ENCODE data around the gene BRD9. TPM values are rescaled to one million over a fixed set of nuclear protein-coding genes. Genes with fewer than 3 reads are reported as not detected.
"Not testable (repeated sequence)": the region's sequence is repeated elsewhere in the genome, so short reads cannot be mapped to it uniquely, and the experiment has no call there.

Gene BRD9
- total and polyA plus RNA-seq, 2 of the 4 experiments (the other 2 are of a cell fraction) = 22.0 to 43.4 TPM

DNA sequence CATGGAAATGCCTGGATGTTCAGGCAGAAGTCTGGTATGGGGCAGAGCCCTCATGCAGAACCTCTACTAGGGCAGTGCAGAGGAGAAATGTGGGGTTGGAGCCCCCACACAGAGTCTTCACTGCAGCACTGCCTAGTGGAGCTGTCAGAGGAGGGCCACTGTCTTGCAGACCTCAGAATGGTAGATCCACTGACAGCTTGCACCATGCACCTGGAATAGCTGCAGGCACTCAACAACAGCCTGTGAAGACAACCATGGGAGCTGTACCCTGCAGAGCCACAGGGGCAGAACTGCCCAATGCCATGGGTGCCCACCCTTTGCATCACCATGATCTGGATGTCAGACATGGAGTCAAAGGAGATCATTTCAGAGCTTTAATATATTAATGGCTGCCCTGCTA lies 37.0 kb upstream of the BRD9 start:
- Histone ChIP-seq H3K79me1 (ENCODE audit: low read depth in 1 of 2, low read length in 2 of 2) (no peaks in the 10 kb centered on the region), H2BK5ac (ENCODE audit: low read depth, low read length, poor library complexity, severe bottlenecking) (no peak overlapping the region), H2AFZ (replicated peaks; ENCODE audit: low read length, poor library complexity) (no peak overlapping the region), H3K9ac (ENCODE audit: low read depth, low read length) (no peak overlapping the region), H4K20me1 (ENCODE audit: insufficient read depth, low read length) (no peaks in the 10 kb centered on the region), H3K4me1 (ENCODE audit: control insufficient read depth, insufficient read depth, low read length) (peaks cover 7% of the 10 kb centered on the region; the same call in 1 of the 2 replicates), H3K56ac (ENCODE audit: extremely low read depth, insufficient read depth, low read length) (no peak overlapping the region), H3K4me2 (ENCODE audit: low read depth, low read length) (no peak overlapping the region), H3K4ac (ENCODE audit: low read depth, low read length) (no peak overlapping the region), H3K14ac (replicated peaks; ENCODE audit: low read depth, low read length) (no peak overlapping the region), H3K18ac (ENCODE audit: low read depth, low read length) (no peak overlapping the region), H2BK15ac (ENCODE audit: low read depth, low read length) (no peak overlapping the region), H3K23ac (ENCODE audit: low read depth, low read length) (no peak overlapping the region), H2BK20ac (ENCODE audit: low read depth, low read length) (no peak overlapping the region), H3K9me1 (ENCODE audit: insufficient read depth, low read length) (no peaks in the 10 kb centered on the region; the same call in 1 of the 2 replicates), H3K4me3 (ENCODE audit: insufficient read depth, low read depth, low read length) (no peak overlapping the region), H3K9me3 (ENCODE audit: control insufficient read depth, insufficient read depth, low read length) (no peaks in the 10 kb centered on the region), H2BK120ac (ENCODE audit: low read depth, low read length) (no peak overlapping the region), H3K36me3 (ENCODE audit: control insufficient read depth, insufficient read depth, low read length) (no peaks in the 10 kb centered on the region), H4K8ac (ENCODE audit: low read depth in 2 of 2, low read length in 2 of 2) (no peak overlapping the region), H4K5ac (ENCODE audit: low read depth, low read length) (no peak overlapping the region), H3K27ac (ENCODE audit: insufficient read depth, low read length) (no peak overlapping the region), H2AK9ac (replicated peaks; ENCODE audit: low read depth, low read length, poor library complexity) (no peak overlapping the region), H3K27me3 (ENCODE audit: control insufficient read depth, insufficient read depth, low read length) (peaks cover 25% of the 10 kb centered on the region), H4K91ac (ENCODE audit: insufficient read depth, low read depth, low read length) (no peak overlapping the region), H2AK5ac (ENCODE audit: low read depth, low read length) (no peak overlapping the region)
- intact Hi-C loops (cut with micrococcal nuclease) = no loop called here
- DNase-seq (no peak), ATAC-seq (ENCODE audit: low read depth) (no peak)
- dilution Hi-C loops (cut with HindIII; ENCODE audit: low sequenced_read_pairs, unreplicated experiment) = no loop called here
- ChIA-PET CTCF (interaction anchor here (0.9 kb wide), 1 partner anchor 209 kb away, joined by 3 read pairs; no protein-coding TSS in a partner anchor), POLR2A (ENCODE audit: unreplicated experiment) (no interaction called here)
- in situ Hi-C loops (cut with MboI; ENCODE audit: low sequenced_read_pairs) = no loop called here
- no TSS peak for BruUV-seq (replicated peaks)
- TF ChIP-seq MAZ (IDR thresholded peaks at IDR 0.05; ENCODE audit: borderline replicate concordance, low read depth, low read length) = no peak
- no peak for TF ChIP-seq CHD1 (IDR thresholded peaks at IDR 0.05; ENCODE audit: low read depth, low read length)
- no peak for TF ChIP-seq MAFK (IDR thresholded peaks at IDR 0.05; ENCODE audit: low read depth, low read length)
- no peak for TF ChIP-seq CEBPB (IDR thresholded peaks at IDR 0.05; ENCODE audit: low read depth, low read length)

DNA sequence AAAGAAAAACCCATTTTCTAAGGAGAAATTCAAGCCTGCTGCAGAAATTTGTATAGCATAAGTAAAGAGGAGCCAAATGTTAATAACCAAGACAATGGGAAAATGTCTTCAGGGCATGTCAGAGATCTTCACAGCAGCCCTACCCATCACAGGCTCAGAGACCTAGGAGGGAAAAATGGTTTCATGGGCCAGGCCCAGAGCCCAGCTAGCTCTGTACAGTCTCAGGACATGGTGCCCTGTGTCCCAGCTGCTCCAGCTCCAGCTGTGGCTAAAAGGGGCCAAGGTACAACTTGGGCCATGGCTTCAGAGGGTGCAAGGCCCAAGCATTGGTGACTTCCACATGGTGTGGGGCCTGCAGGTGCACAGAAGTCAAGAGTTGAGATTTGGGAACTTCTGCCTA lies 36.6 kb upstream of the BRD9 start:
- BruUV-seq (replicated peaks); H3K36me3 ChIP-seq (ENCODE audit: control insufficient read depth, insufficient read depth, low read length); H3K56ac ChIP-seq (ENCODE audit: extremely low read depth, insufficient read depth, low read length); POLR2A ChIA-PET (ENCODE audit: unreplicated experiment); H3K9me3 ChIP-seq (ENCODE audit: control insufficient read depth, insufficient read depth, low read length); DNase-seq; H3K4me1 ChIP-seq (ENCODE audit: control insufficient read depth, insufficient read depth, low read length); H4K5ac ChIP-seq (ENCODE audit: low read depth, low read length); H3K23ac ChIP-seq (ENCODE audit: low read depth, low read length); H4K20me1 ChIP-seq (ENCODE audit: insufficient read depth, low read length); H2BK20ac ChIP-seq (ENCODE audit: low read depth, low read length); dilution Hi-C loops (cut with HindIII; ENCODE audit: low sequenced_read_pairs, unreplicated experiment); H3K18ac ChIP-seq (ENCODE audit: low read depth, low read length); ATAC-seq (ENCODE audit: low read depth); H3K9me1 ChIP-seq (ENCODE audit: insufficient read depth, low read length); H3K9ac ChIP-seq (ENCODE audit: low read depth, low read length); H2AK5ac ChIP-seq (ENCODE audit: low read depth, low read length); H3K4me3 ChIP-seq (ENCODE audit: insufficient read depth, low read depth, low read length); H3K4me2 ChIP-seq (ENCODE audit: low read depth, low read length); H3K14ac ChIP-seq (replicated peaks; ENCODE audit: low read depth, low read length); H2AFZ ChIP-seq (replicated peaks; ENCODE audit: low read length, poor library complexity); H2AK9ac ChIP-seq (replicated peaks; ENCODE audit: low read depth, low read length, poor library complexity); H2BK5ac ChIP-seq (ENCODE audit: low read depth, low read length, poor library complexity, severe bottlenecking); H4K91ac ChIP-seq (ENCODE audit: insufficient read depth, low read depth, low read length); H3K79me1 ChIP-seq (ENCODE audit: low read depth in 1 of 2, low read length in 2 of 2); H3K27ac ChIP-seq (ENCODE audit: insufficient read depth, low read length); intact Hi-C loops (cut with micrococcal nuclease); H2BK15ac ChIP-seq (ENCODE audit: low read depth, low read length); H2BK120ac ChIP-seq (ENCODE audit: low read depth, low read length); H3K4ac ChIP-seq (ENCODE audit: low read depth, low read length); H4K8ac ChIP-seq (ENCODE audit: low read depth in 2 of 2, low read length in 2 of 2); in situ Hi-C loops (cut with MboI; ENCODE audit: low sequenced_read_pairs): not testable (repeated sequence)
- H3K27me3 ChIP-seq (ENCODE audit: control insufficient read depth, insufficient read depth, low read length) = peaks cover 25% of the 10 kb centered on the region
- CTCF ChIA-PET = interaction anchor here (0.9 kb wide), 1 partner anchor 210 kb away, joined by 3 read pairs; no protein-coding TSS in a partner anchor

Measured in IMR-90 (cell line).